ENCODE results near the gene FYN. TPM values are rescaled to one million over a fixed set of nuclear protein-coding genes. Genes with fewer than 3 reads are reported as not detected.

Gene FYN
- total and polyA plus RNA-seq, 2 of the 8 experiments (the other 6 are each of a cell fraction or from before 2014, with no cell fraction given), result 46.8 to 97.2 TPM

DNA sequence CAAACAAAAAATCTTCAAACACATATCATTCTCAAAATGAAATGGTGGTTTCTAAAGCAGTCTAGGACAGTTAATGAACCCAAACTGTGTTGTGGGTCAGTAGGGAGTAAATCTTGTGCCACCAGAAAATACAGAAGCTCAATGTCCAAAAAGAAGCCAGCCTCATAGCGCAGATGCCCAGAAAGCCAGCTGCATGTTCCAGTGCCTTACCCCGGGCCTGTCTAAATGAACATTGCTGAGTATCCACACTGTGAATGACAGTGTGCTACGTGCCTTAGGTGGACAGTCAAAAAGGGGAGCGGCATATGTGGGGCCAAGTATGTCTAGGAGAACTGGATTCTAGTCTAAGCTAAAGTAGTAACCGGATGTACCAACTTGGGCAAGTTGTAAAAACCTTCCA, 10.9 kb downstream of the FYN start:
- no peaks in the 10 kb centered on the region for H3K27me3 ChIP-seq (replicated peaks in 1 of 4; ENCODE audit: control insufficient read depth in 3 of 4, extremely low read depth in 1 of 4, insufficient read depth in 3 of 4, low read length in 3 of 4)
- no peak overlapping the region for H3K23ac ChIP-seq (ENCODE audit: insufficient read length)
- H2BK5ac ChIP-seq (ENCODE audit: low read depth, low read length), result no peak overlapping the region
- no peak overlapping the region for H2AFZ ChIP-seq (ENCODE audit: low read length)
- no peak overlapping the region for H3K4ac ChIP-seq (replicated peaks; ENCODE audit: insufficient read length, low read depth, low read length)
- H3K36me3 ChIP-seq (ENCODE audit: control insufficient read depth in 2 of 4, insufficient read depth in 4 of 4, low read length in 3 of 4), result no peaks in the 10 kb centered on the region
- H3K18ac ChIP-seq (ENCODE audit: extremely low read depth, low read length), result no peak overlapping the region
- no peak overlapping the region for H4K8ac ChIP-seq (ENCODE audit: extremely low read depth, insufficient read depth, low read length)
- DNase-seq (ENCODE audit: low read depth in 1 of 2, low spot score in 2 of 2), result no peak
- WGBS, 2 experiments (ENCODE audit: extremely low coverage in 1 of 2, insufficient coverage in 1 of 2, insufficient read length in 1 of 2, insufficient replicate concordance in 2 of 2, low coverage in 1 of 2, low lambda C conversion rate in 2 of 2, missing lambda C conversion rate in 1 of 2), result 96% methylated on average over 5 of the region's 5 CpGs; no CpG with 5 or more reads in 1 of the 2 experiments
- H3K14ac ChIP-seq (ENCODE audit: insufficient read length), result no peak overlapping the region
- H3K79me2 ChIP-seq (ENCODE audit: control insufficient read depth in 1 of 2, insufficient read depth in 2 of 2, low read length in 2 of 2), result peaks cover 0 to 94% of the 10 kb centered on the region in 2 experiments; a peak in 3 of 4 replicates
- peaks cover 9 to 47% (median 36%) of the 10 kb centered on the region in 4 experiments; a peak in 6 of 7 replicates for H3K4me1 ChIP-seq (replicated peaks in 1 of 4; ENCODE audit: control insufficient read depth in 3 of 4, insufficient read depth in 4 of 4, low read length in 3 of 4)
- no peaks in the 10 kb centered on the region; the same call in 1 of the 2 replicates for H3K23me2 ChIP-seq (ENCODE audit: low read depth, low read length)
- CTCF ChIA-PET (ENCODE audit: partially characterized antibody), result interaction anchor here (1.3 to 2.4 kb wide), 4 partner anchors 12 to 150 kb away, joined by 4 to 10 read pairs (median 6); no protein-coding TSS in a partner anchor
- no peak for FAIRE-seq
- no peak overlapping the region for H4K5ac ChIP-seq (ENCODE audit: insufficient read length, low read depth, low read length)
- no peak overlapping the region for H3K9ac ChIP-seq (replicated peaks in 1 of 4; ENCODE audit: extremely low read depth in 1 of 4, low read depth in 3 of 4, low read length in 3 of 4)
- H3K27ac ChIP-seq (ENCODE audit: low read depth, low read length), result no peak overlapping the region
- H4K91ac ChIP-seq (replicated peaks; ENCODE audit: insufficient read length, low read length), result no peak overlapping the region
- H2AK5ac ChIP-seq (ENCODE audit: low read depth, low read length), result no peak overlapping the region
- no peaks in the 10 kb centered on the region for H3K9me3 ChIP-seq (ENCODE audit: insufficient read depth in 2 of 2, low read depth in 1 of 2, low read length in 1 of 2)
- peaks cover 4% of the 10 kb centered on the region; the same call in 1 of the 2 replicates for H3K79me1 ChIP-seq (ENCODE audit: low read depth, low read length)
- H3K4me2 ChIP-seq (ENCODE audit: insufficient read depth in 1 of 2, low read depth in 2 of 2, low read length in 2 of 2), result peak overlapping the region in 1 of 2 experiments; percentile 45; a peak in 1 of 4 replicates
- H2BK20ac ChIP-seq (ENCODE audit: low read length), result no peak overlapping the region
- H3K56ac ChIP-seq (replicated peaks; ENCODE audit: insufficient read length, low read depth, low read length), result no peak overlapping the region
- H3K4me3 ChIP-seq (ENCODE audit: extremely low read depth in 1 of 4, insufficient read depth in 2 of 4, low read depth in 3 of 4, low read length in 4 of 4), result no peak overlapping the region
- no peaks in the 10 kb centered on the region for H4K20me1 ChIP-seq (replicated peaks in 1 of 2; ENCODE audit: control insufficient read depth in 1 of 2, insufficient read depth in 2 of 2, low read length in 2 of 2)
- 0 out of 2 replicates have a peak overlapping the region, but pooled peaks have one; percentile 23 for H2BK12ac ChIP-seq (ENCODE audit: low read depth, low read length)
- no peak overlapping the region for H2BK120ac ChIP-seq (replicated peaks; ENCODE audit: low read depth, low read length)
- H2BK15ac ChIP-seq (ENCODE audit: low read length), result no peak overlapping the region
- POLR2A ChIA-PET (ENCODE audit: partially characterized antibody), result interaction anchor here (1.1 to 1.7 kb wide), 5 partner anchors 11 to 80 kb away, joined by 3 to 4 read pairs (median 3); partner anchors contain the start of gene FYN
- TF ChIP-seq GABPA (IDR thresholded peaks at IDR 0.05; ENCODE audit: borderline replicate concordance, insufficient read depth, low read length) (no peak), EGR1 (IDR thresholded peaks at IDR 0.05; ENCODE audit: borderline replicate concordance, low read depth, low read length) (no peak), CTBP2 (IDR thresholded peaks at IDR 0.05; ENCODE audit: borderline replicate concordance, insufficient read depth, insufficient read length, low read length) (no peak), TAF7 (optimal IDR thresholded peaks at IDR 0.05; ENCODE audit: borderline replicate concordance, low read depth, low read length) (no peak), YY1 (IDR thresholded peaks at IDR 0.05; ENCODE audit: low read depth, low read length) (no peak), HDAC2 (IDR thresholded peaks at IDR 0.05; ENCODE audit: borderline replicate concordance in 1 of 2, low read depth in 2 of 2, low read length in 2 of 2) (no peak), POU5F1 (IDR thresholded peaks at IDR 0.05; ENCODE audit: low read depth, low read length) (no peak), KDM1A (IDR thresholded peaks at IDR 0.05; ENCODE audit: borderline replicate concordance, low read length) (no peak), NRF1 (IDR thresholded peaks at IDR 0.05; ENCODE audit: low read depth, low read length) (no peak), GTF2F1 (IDR thresholded peaks at IDR 0.05; ENCODE audit: borderline replicate concordance, low read depth, low read length) (no peak), FOSL1 (IDR thresholded peaks at IDR 0.05; ENCODE audit: insufficient read depth, low read depth, low read length) (no peak), EP300 (IDR thresholded peaks at IDR 0.05; ENCODE audit: borderline replicate concordance in 1 of 2, low read depth in 2 of 2, low read length in 2 of 2) (no peak), SUZ12 (IDR thresholded peaks at IDR 0.05; ENCODE audit: low read length) (no peak)
